Loucy (cell line): ENCODE measurements around the gene TP53I11.

Source experiments
- H2AFZ ChIP-seq: fragments of 200-600 bp; sonication (generic); 2 replicates; pipeline ENCODE4 v1.6.0; 2016; ENCODE audit warnings: antibody characterized with exemption, mild to moderate bottlenecking, low read length, moderate library complexity
- H3F3A ChIP-seq: fragments of 200-600 bp; 2 replicates; pipeline ENCODE4 v1.6.0; 2016; ENCODE audit warnings: antibody characterized with exemption, low read depth, mild to moderate bottlenecking
- H3K27me3 ChIP-seq: fragments of 200-600 bp; sonication (generic); 2 replicates; pipeline ENCODE4 v1.6.1; 2014; ENCODE audit warnings: low read length, mild to moderate bottlenecking; ENCODE audit not compliant: insufficient read depth, poor library complexity, severe bottlenecking
- H3K36me3 ChIP-seq: fragments of 200-600 bp; sonication (generic); 2 replicates; pipeline ENCODE4 v1.6.1; 2016; ENCODE audit warnings: low read length; ENCODE audit not compliant: insufficient read depth
- H3K4me1 ChIP-seq: fragments of 200-600 bp; sonication (generic); 2 replicates; pipeline ENCODE4 v1.5.1; 2014; ENCODE audit warnings: low read length, mild to moderate bottlenecking; ENCODE audit not compliant: insufficient read depth, poor library complexity, severe bottlenecking
- H3K4me2 ChIP-seq: fragments of 200-600 bp; sonication (generic); 2 replicates; pipeline ENCODE4 v1.6.0; 2014; ENCODE audit warnings: antibody characterized with exemption, low read length, low read depth, mild to moderate bottlenecking; ENCODE audit not compliant: poor library complexity, severe bottlenecking
- H3K4me3 ChIP-seq: fragments of 200-600 bp; sonication (generic); 2 replicates; pipeline ENCODE4 v1.5.1; 2014; ENCODE audit warnings: low read length, mild to moderate bottlenecking, mixed read lengths; ENCODE audit not compliant: poor library complexity, severe bottlenecking
- H3K79me2 ChIP-seq: fragments of 200-600 bp; sonication (generic); 2 replicates; pipeline ENCODE4 v1.6.1; 2014; ENCODE audit warnings: low read length; ENCODE audit not compliant: insufficient read depth
- H3K9ac ChIP-seq: fragments of 200-600 bp; sonication (generic); 2 replicates; pipeline ENCODE4 v1.6.0; 2014; ENCODE audit warnings: mild to moderate bottlenecking, low read depth, low read length, moderate library complexity; ENCODE audit not compliant: poor library complexity, severe bottlenecking
- H3K9me2 ChIP-seq: fragments of 200-600 bp; sonication (generic); replicated peaks from 2 replicates; pipeline ENCODE4 v1.6.1; 2016; ENCODE audit warnings: low read depth, low read length, mixed read lengths
- H3K9me3 ChIP-seq: fragments of 200-600 bp; sonication (generic); 2 replicates; pipeline ENCODE4 v1.6.1; 2014; ENCODE audit warnings: mild to moderate bottlenecking, antibody characterized with exemption, low read length, low read depth; ENCODE audit not compliant: insufficient read depth
- H4K20me1 ChIP-seq: fragments of 200-600 bp; sonication (generic); 2 replicates; pipeline ENCODE4 v1.6.0; 2014; ENCODE audit warnings: antibody characterized with exemption, low read length, mild to moderate bottlenecking; ENCODE audit not compliant: insufficient read depth, poor library complexity, severe bottlenecking
- EZH2phosphoT487 ChIP-seq: fragments of 200-600 bp; IDR thresholded peaks from 2 replicates; pipeline ENCODE4 v1.6.1; 2018; ENCODE audit warnings: antibody characterized with exemption, mild to moderate bottlenecking, moderate library complexity, borderline replicate concordance
- TF ChIP-seq, protein P1 (sequence below): fragments of 200-600 bp; sonication (generic); conservative IDR thresholded peaks from 2 replicates; pipeline ENCODE4 v1.5.1; 2014; ENCODE audit warnings: mild to moderate bottlenecking, antibody characterized with exemption, low read length

TP53I11 gene

GRCh38 chr11:44911029-44911814 is 39.5 kb downstream of the TP53I11 start:
- Histone ChIP-seq H3K36me3 (no peaks in the 10 kb centered on the region), H3K79me2 (no peaks in the 10 kb centered on the region), H2AFZ (peak overlapping the region; percentile 89), H3K4me3 (peak overlapping the region; percentile 26), H3K9me3 (no peaks in the 10 kb centered on the region), H3K9ac (peak overlapping the region; percentile 17), H3K4me1 (peaks cover 11% of the 10 kb centered on the region), H4K20me1 (no peaks in the 10 kb centered on the region), H3K27me3 (no peaks in the 10 kb centered on the region), H3K9me2 (no peaks in the 10 kb centered on the region), H3F3A (no peaks in the 10 kb centered on the region), H3K4me2 (peak overlapping the region; percentile 40)
- TF ChIP-seq, protein P1, sequence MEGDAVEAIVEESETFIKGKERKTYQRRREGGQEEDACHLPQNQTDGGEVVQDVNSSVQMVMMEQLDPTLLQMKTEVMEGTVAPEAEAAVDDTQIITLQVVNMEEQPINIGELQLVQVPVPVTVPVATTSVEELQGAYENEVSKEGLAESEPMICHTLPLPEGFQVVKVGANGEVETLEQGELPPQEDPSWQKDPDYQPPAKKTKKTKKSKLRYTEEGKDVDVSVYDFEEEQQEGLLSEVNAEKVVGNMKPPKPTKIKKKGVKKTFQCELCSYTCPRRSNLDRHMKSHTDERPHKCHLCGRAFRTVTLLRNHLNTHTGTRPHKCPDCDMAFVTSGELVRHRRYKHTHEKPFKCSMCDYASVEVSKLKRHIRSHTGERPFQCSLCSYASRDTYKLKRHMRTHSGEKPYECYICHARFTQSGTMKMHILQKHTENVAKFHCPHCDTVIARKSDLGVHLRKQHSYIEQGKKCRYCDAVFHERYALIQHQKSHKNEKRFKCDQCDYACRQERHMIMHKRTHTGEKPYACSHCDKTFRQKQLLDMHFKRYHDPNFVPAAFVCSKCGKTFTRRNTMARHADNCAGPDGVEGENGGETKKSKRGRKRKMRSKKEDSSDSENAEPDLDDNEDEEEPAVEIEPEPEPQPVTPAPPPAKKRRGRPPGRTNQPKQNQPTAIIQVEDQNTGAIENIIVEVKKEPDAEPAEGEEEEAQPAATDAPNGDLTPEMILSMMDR = peak; percentile 89
- TF ChIP-seq EZH2phosphoT487 = no peak

GRCh38 chr11:44910591-44910990 is 40.1 kb downstream of the TP53I11 start:
- Histone ChIP-seq H4K20me1 (no peaks in the 10 kb centered on the region), H3K9me3 (no peaks in the 10 kb centered on the region), H3K4me2 (no peak overlapping the region)

DNA sequence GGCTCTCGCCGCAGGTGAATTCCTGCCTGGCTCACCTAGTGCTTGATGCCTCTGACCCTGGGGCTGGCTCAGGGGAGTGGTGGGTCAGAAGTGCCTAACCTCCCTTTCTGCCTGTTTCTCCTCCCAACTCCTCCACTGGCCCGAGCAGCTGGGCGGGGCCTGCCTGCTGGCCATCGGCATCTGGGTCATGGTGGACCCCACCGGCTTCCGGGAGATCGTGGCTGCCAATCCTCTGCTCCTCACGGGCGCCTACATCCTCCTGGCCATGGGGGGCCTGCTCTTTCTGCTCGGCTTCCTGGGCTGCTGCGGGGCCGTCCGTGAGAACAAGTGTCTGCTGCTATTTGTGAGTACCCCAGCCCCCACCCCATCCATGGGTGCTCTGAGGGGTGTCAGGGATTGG is 41.1 kb downstream of the TP53I11 start:
- Histone ChIP-seq H3K27me3 (no peaks in the 10 kb centered on the region), H3K9ac (no peak overlapping the region), H2AFZ (no peak overlapping the region), H3K9me2 (no peaks in the 10 kb centered on the region), H3K36me3 (no peaks in the 10 kb centered on the region), H3K9me3 (no peaks in the 10 kb centered on the region), H4K20me1 (no peaks in the 10 kb centered on the region), H3K4me1 (no peaks in the 10 kb centered on the region), H3K4me3 (no peak overlapping the region), H3K4me2 (no peak overlapping the region), H3F3A (no peaks in the 10 kb centered on the region), H3K79me2 (no peaks in the 10 kb centered on the region)
- no peak for TF ChIP-seq EZH2phosphoT487
- TF ChIP-seq, protein P1 = no peak

More at GRCh38 chr11:44910591-44910990, 40.1 kb downstream of the TP53I11 start:
- TF ChIP-seq, protein P1 = no peak
- no peak for TF ChIP-seq EZH2phosphoT487
- Histone ChIP-seq H3K9me2 (no peaks in the 10 kb centered on the region), H3K79me2 (no peaks in the 10 kb centered on the region), H2AFZ (0 out of 2 replicates have a peak overlapping the region, but pooled peaks have one; percentile 89), H3K36me3 (no peaks in the 10 kb centered on the region), H3K9ac (peak overlapping the region; percentile 17), H3K4me3 (no peak overlapping the region), H3K4me1 (peaks cover 5% of the 10 kb centered on the region), H3K27me3 (no peaks in the 10 kb centered on the region), H3F3A (no peaks in the 10 kb centered on the region)
